OCI-LY7 (cell line): ENCODE measurements around the gene IL37. TPM values are rescaled to one million over a fixed set of nuclear protein-coding genes. Genes with fewer than 3 reads are reported as not detected.

Source experiments
- BruUV-seq: library from RNA; stranded (reverse); fragments of 400-500 nt; replicated peaks from 2 replicates; lab custom pipeline; 2021; lab: Mats Ljungman, UMichigan
- CTCF ChIA-PET: fragments of 300-600 bp; sonication (Branson Sonifier 250); formaldehyde crosslinking; loops from one replicate; lab custom pipeline; 2022; ENCODE audit warnings: antibody characterized with exemption; ENCODE audit not compliant: unreplicated experiment; lab: Charles Lee
- POLR2A ChIA-PET: fragments of 300-600 bp; sonication (Branson Sonifier 250); formaldehyde crosslinking; loops from one replicate; lab custom pipeline; 2022; ENCODE audit warnings: antibody characterized with exemption; lab: Charles Lee
- DNase-seq: peaks from one replicate; pipeline ENCODE4 v3.0.0-alpha.2; 2015; ENCODE audit warnings: low spot score
- H2AFZ ChIP-seq: fragments of 200-600 bp; sonication (generic), shearing (Covaris generic); 2 replicates; pipeline ENCODE4 v1.6.1; 2014; ENCODE audit warnings: mild to moderate bottlenecking, antibody characterized with exemption, low read length, moderate library complexity
- H3K27ac ChIP-seq: fragments of 200-600 bp; sonication (generic); 2 replicates; pipeline ENCODE4 v1.5.1; 2014; ENCODE audit warnings: mixed run types, low read depth, mild to moderate bottlenecking, moderate library complexity, low read length, inconsistent platforms; ENCODE audit not compliant: poor library complexity, severe bottlenecking
- H3K36me3 ChIP-seq: fragments of 200-600 bp; sonication (generic); 2 replicates; pipeline ENCODE4 v1.6.1; 2014; ENCODE audit warnings: mild to moderate bottlenecking, antibody characterized with exemption, low read length, moderate library complexity, mixed read lengths; ENCODE audit not compliant: insufficient read depth
- H3K4me1 ChIP-seq: fragments of 200-600 bp; sonication (generic); 2 replicates; pipeline ENCODE4 v1.5.1; 2014; ENCODE audit warnings: mild to moderate bottlenecking, low read length; ENCODE audit not compliant: insufficient read depth, poor library complexity, severe bottlenecking
- H3K4me2 ChIP-seq: fragments of 200-600 bp; sonication (generic); 2 replicates; pipeline ENCODE4 v1.6.1; 2014; ENCODE audit warnings: mild to moderate bottlenecking, low read length
- H3K4me3 ChIP-seq: fragments of 200-600 bp; sonication (generic); 2 replicates; pipeline ENCODE4 v1.5.1; 2014; ENCODE audit warnings: mild to moderate bottlenecking, low read depth, low read length; ENCODE audit not compliant: poor library complexity, severe bottlenecking
- H3K79me2 ChIP-seq: fragments of 200-600 bp; sonication (generic); 2 replicates; pipeline ENCODE4 v1.6.1; 2016; ENCODE audit warnings: low read depth, mild to moderate bottlenecking, low read length, moderate library complexity, mixed read lengths; ENCODE audit not compliant: insufficient read depth
- H3K9me2 ChIP-seq: fragments of 200-600 bp; sonication (generic); 2 replicates; pipeline ENCODE4 v1.6.1; 2016; ENCODE audit warnings: mild to moderate bottlenecking, low read length, mixed read lengths; ENCODE audit not compliant: insufficient read depth
- H3K9me3 ChIP-seq: fragments of 200-600 bp; sonication (generic); 2 replicates; pipeline ENCODE4 v1.6.1; 2014; ENCODE audit warnings: mild to moderate bottlenecking, mixed run types, low read length, mixed read lengths
- H4K20me1 ChIP-seq: fragments of 200-600 bp; sonication (generic); 2 replicates; pipeline ENCODE4 v1.6.1; 2014; ENCODE audit warnings: mild to moderate bottlenecking, antibody characterized with exemption, low read length, moderate library complexity, mixed read lengths; ENCODE audit not compliant: insufficient read depth
- CTCF ChIP-seq: fragments of 200-600 bp; sonication (generic); conservative IDR thresholded peaks from 2 replicates; pipeline ENCODE4 v1.5.1; 2014; ENCODE audit warnings: mild to moderate bottlenecking, antibody characterized with exemption, low read length, moderate library complexity, mixed read lengths
- EZH2phosphoT487 ChIP-seq: fragments of 200-600 bp; sonication (generic); IDR thresholded peaks from 2 replicates; pipeline ENCODE4 v1.6.1; 2018; ENCODE audit warnings: low read depth, borderline replicate concordance, mild to moderate bottlenecking, mixed run types, antibody characterized with exemption, low read length, moderate library complexity, mixed read lengths
- intact Hi-C: fragments of 100-400 bp; cut with micrococcal nuclease; formaldehyde crosslinking; loops from one replicate; pipeline ENCODE4 v1.10.0; 2022; ENCODE audit not compliant: unreplicated experiment
- total RNA-seq, 2 experiments: library from RNA; depleted of rRNA in 1 of 2; stranded (reverse); fragments of >200 nt in 1 of 2; shearing (Covaris generic) in 1 of 2; gene quantifications; 2 replicates each; pipeline ENCODE4 v1.2.3, GENCODE V29; 2014 to 2022

Gene IL37
- total RNA-seq, 2 experiments from 2014 or later, result not detected

- POLR2A ChIA-PET, result no interaction called here
Measured at GRCh38 chr2:112870841-112871835, 39.8 kb upstream of the IL37 start.

GRCh38 chr2:112876257-112876970, 34.6 kb upstream of the IL37 start:
- CTCF ChIA-PET, result no interaction called here

More at GRCh38 chr2:112870841-112871835, 39.8 kb upstream of the IL37 start:
- H4K20me1 ChIP-seq, result no peaks in the 10 kb centered on the region
- no peaks in the 10 kb centered on the region for H3K9me2 ChIP-seq
- no peaks in the 10 kb centered on the region for H3K9me3 ChIP-seq
- CTCF ChIA-PET, result no interaction called here
- no peaks in the 10 kb centered on the region for H3K36me3 ChIP-seq
- TF ChIP-seq CTCF, result no peak
- no peak for TF ChIP-seq EZH2phosphoT487
- no peaks in the 10 kb centered on the region for H3K79me2 ChIP-seq
- BruUV-seq, result no TSS peak
- no peak overlapping the region for H3K4me2 ChIP-seq
- no peak overlapping the region for H3K4me3 ChIP-seq
- no peak overlapping the region for H2AFZ ChIP-seq
- no peak overlapping the region for H3K27ac ChIP-seq
- no peak for DNase-seq
- H3K4me1 ChIP-seq, result no peaks in the 10 kb centered on the region
- intact Hi-C loops, result no loop called here

More at GRCh38 chr2:112876257-112876970, 34.6 kb upstream of the IL37 start:
- TF ChIP-seq CTCF, result no peak
- TF ChIP-seq EZH2phosphoT487, result no peak
- H4K20me1 ChIP-seq, result no peaks in the 10 kb centered on the region
- H3K4me2 ChIP-seq, result no peak overlapping the region
- H3K4me3 ChIP-seq, result no peak overlapping the region
- H3K36me3 ChIP-seq, result no peaks in the 10 kb centered on the region
- H3K9me3 ChIP-seq, result no peaks in the 10 kb centered on the region
- H3K4me1 ChIP-seq, result peaks cover 24% of the 10 kb centered on the region
- H3K9me2 ChIP-seq, result no peaks in the 10 kb centered on the region
- no peak for DNase-seq
- POLR2A ChIA-PET, result no interaction called here
- no peaks in the 10 kb centered on the region for H3K79me2 ChIP-seq
- no peak overlapping the region for H3K27ac ChIP-seq
- intact Hi-C loops, result no loop called here
- no peak overlapping the region for H2AFZ ChIP-seq
- no TSS peak for BruUV-seq
